ENCODE data around the gene PHLDB1.

PHLDB1 gene

DNA sequence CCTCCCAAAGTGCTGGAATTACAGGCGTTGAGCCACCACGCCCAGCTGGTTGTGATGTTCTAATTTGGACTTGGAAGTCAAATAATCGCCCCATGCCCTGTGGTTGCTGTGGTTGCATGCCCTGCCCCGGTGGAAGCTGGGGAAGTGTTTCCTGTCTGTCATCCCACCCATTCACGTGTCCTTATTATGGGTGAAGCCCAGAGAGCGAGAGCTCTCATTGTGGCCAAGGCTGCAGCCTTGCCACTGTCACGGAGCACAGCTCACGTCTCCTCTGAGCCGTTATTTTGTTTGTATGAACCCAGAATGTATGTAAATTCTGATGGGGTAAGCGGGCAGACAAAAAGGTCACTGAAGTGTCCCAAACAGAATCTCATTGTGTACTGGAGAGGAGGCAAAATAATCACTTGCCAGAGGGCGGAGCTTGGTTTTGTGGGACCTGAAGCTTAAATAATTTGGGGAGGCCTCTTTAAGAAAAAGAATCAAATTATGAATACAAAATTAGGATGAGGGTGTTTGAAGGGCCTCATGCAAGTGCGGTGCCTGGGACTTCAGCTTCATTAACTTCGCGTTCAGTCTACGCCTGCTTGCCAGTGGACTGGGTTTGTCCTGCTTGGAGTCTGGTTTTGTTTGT is 97.8 kb downstream of the PHLDB1 start:
- Histone ChIP-seq H3K27ac (ENCODE audit: low read depth, low read length, severe bottlenecking) (no peak overlapping the region), H3K4me3 (ENCODE audit: extremely low read depth, insufficient read depth, low read length, poor library complexity, severe bottlenecking) (no peak overlapping the region), H3K36me3 (ENCODE audit: control insufficient read depth, insufficient read depth, low read length) (no peaks in the 10 kb centered on the region), H3K4me1 (ENCODE audit: control insufficient read depth, insufficient read depth, low read length, poor library complexity, severe bottlenecking) (no peaks in the 10 kb centered on the region), H3K9me3 (ENCODE audit: control insufficient read depth, low read length) (peaks cover 3% of the 10 kb centered on the region)
- WGBS, 2 experiments (ENCODE audit: insufficient coverage in 2 of 2) = 91 to 94% methylated on average over 7 to 10 of the region's 15 CpGs

DNA sequence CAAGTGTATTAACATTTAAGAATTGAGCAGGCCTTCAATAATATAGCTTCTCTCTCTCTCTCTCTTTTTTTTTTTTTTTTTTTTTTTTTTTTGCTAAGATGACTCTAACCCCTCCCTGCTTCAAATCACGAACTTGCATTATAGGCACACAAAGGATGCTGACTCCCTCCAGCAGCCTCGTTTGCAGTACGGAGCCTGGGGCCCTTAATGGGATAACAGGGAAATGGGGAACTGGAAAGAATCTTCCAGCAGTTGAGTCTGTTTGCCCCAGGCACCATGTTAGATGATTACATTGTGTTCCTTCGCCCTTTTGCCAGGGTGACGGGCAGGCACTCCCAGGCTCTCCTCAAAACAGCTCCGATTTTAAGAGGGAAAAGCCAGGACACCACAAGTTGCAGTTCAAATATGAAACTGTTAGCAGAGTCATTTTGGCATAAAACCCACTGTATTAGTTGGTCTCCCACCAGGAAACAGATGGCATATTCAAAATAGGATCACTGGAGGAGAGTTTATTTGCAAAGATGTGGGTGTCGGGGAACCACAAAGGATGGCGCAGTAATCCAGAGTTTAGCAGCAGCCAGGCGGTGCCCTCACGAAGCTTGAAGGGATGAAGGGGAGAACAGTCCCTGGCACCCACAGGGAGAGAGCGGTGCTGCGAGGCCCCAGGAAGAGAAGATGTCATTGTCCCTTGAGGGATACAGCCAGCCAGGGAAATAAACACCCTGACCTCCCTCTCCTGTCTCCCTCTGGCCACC is 98.6 kb downstream of the PHLDB1 start:
- no peaks in the 10 kb centered on the region for H3K36me3 ChIP-seq (ENCODE audit: control insufficient read depth, insufficient read depth, low read length)
- 88 to 95% methylated on average over 7 of the region's 12 CpGs for WGBS, 2 experiments (ENCODE audit: insufficient coverage in 2 of 2)
- no peaks in the 10 kb centered on the region for H3K4me1 ChIP-seq (ENCODE audit: control insufficient read depth, insufficient read depth, low read length, poor library complexity, severe bottlenecking)
- no peak overlapping the region for H3K4me3 ChIP-seq (ENCODE audit: extremely low read depth, insufficient read depth, low read length, poor library complexity, severe bottlenecking)
- H3K27ac ChIP-seq (ENCODE audit: low read depth, low read length, severe bottlenecking) = no peak overlapping the region
- H3K9me3 ChIP-seq (ENCODE audit: control insufficient read depth, low read length) = no peaks in the 10 kb centered on the region

DNA sequence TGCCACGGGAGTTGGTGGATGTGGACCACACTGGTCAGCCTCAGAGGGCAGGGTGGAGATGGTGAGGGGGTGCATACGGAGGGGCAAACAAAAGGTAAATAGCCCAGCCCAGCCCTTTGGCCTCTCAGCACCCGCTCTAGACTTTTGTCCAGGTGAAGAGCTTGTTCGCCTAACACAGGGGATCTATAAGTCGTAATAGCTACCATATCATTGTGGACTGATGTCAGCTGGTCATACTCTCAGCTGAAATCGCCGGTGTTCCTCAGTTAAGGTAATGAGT is 99.1 kb downstream of the PHLDB1 start:
- no peaks in the 10 kb centered on the region for H3K36me3 ChIP-seq (ENCODE audit: control insufficient read depth, insufficient read depth, low read length)
- WGBS, 2 experiments (ENCODE audit: insufficient coverage in 2 of 2) = 92 to 96% methylated on average over 6 of the region's 7 CpGs
- H3K4me1 ChIP-seq (ENCODE audit: control insufficient read depth, insufficient read depth, low read length, poor library complexity, severe bottlenecking) = no peaks in the 10 kb centered on the region
- H3K4me3 ChIP-seq (ENCODE audit: extremely low read depth, insufficient read depth, low read length, poor library complexity, severe bottlenecking) = no peak overlapping the region
- no peaks in the 10 kb centered on the region for H3K9me3 ChIP-seq (ENCODE audit: control insufficient read depth, low read length)
- H3K27ac ChIP-seq (ENCODE audit: low read depth, low read length, severe bottlenecking) = no peak overlapping the region

Measured in mesodermal cell (in vitro differentiated cells).